HUDEP-2 (cell line): ENCODE data around the gene PKHD1.
"Not testable (repeated sequence)": the region's sequence is repeated elsewhere in the genome, so short reads cannot be mapped to it uniquely, and the experiment has no call there.

ENCODE experiments used
- DNase-seq, 76 experiments: peaks; one replicate each; lab custom pipeline; 2025; ENCODE audit not compliant: unreplicated experiment in 76 of 76; lab: John Stamatoyannopoulos, UW

Gene PKHD1

GRCh38 chr6:52000064-52000463 is 87.3 kb downstream of the PKHD1 start:
- no peak for DNase-seq

DNA sequence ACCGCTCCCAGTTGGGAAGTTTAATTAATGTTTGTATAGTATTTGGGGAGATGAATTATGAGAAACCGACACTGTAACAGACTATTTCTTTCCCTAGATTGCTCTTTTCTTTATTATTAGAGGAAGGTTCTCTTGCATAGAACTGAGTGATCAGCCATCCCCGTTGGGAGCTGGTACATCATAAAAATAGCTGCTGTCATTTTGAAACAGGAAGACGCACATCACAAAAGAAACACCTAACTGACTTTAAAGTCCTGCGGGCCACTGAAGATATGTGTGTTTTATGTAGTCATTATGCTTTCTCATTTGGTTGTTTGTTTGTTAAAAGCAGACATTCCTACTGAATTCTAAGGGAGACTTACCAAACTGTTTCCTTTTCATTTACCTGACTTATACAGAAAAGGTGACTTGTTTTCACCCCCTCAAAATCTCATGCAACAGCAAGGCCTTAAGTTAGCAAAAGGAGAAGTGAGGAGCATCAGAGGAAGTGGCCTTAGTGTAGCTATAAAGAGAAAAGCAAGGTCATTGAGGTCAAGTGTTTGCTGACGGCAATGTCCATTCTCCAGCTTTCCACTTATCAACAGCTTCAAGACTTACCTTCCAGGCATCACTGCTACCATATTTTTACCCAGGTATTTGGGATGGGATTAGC is 91.0 kb downstream of the PKHD1 start:
- no peak for DNase-seq

- DNase-seq, result no peak
These were observed 92.1 kb downstream of the PKHD1 start for GRCh38 chr6:51995214-51995755.

DNA sequence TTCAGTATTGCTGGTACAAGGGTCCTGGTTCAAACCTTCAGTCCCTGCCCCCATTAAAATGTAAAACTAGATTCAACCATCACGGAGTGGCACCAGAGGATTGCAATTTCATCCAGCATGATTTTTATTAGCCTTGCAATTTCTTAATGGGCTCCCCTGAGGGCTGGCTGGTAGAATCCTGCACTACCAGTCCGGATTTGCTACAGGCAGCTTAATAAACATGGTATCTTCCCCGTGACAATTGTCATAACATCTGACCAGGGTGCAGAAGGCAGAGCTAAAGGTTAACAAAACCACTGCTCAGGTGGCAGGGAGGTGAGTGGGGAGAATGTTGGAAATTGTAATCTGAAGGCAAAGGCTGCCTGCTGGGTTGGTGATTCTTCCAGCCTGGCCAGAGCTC is 94.5 kb downstream of the PKHD1 start:
- DNase-seq, result no peak

DNA sequence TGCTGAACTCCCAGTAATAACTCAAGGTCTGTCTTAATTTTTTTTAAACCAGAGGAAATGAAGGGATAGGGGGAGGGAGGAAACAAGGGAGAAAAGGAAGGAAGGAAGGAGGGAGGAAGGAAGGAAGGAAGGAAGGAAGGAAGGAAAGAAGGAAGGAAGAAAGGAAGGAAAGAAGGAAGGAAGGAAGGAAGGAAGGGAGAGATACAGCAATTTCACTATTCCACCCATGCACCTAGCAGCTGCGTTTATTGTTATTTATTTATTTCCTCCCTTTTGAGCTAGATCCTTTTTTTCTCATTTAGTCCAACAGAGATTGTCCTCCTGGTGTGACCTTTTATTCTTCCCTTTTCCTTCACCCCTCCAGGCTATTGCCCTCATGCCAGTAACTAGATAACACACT is 97.6 kb downstream of the PKHD1 start:
- DNase-seq, result no peak

GRCh38 chr6:51986864-51987263 is 100.5 kb downstream of the PKHD1 start:
- DNase-seq, result no peak

DNA sequence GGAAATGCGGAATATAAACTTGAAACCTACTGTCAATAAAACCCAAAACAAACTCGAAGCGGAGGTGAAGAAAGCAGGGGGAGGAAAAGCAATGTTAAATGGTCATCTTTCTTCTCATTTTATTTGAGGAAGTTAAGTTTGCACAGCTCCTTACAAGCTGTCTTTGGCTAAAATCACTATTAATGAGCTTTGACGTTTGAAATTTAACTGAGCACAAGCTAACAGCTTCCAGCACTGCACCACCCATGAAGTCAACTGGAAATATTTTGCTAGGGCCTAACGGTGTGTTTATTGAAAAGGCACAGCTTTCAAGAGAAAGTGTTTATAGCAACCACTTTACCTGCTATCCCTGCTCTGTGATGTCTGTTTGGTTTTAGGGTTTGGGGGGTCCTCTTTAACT is 103.8 kb downstream of the PKHD1 start:
- peak in 1 of 76 experiments; percentile 2 for DNase-seq

GRCh38 chr6:51982695-51983094 is 104.7 kb downstream of the PKHD1 start:
- not testable (repeated sequence) for DNase-seq

DNA sequence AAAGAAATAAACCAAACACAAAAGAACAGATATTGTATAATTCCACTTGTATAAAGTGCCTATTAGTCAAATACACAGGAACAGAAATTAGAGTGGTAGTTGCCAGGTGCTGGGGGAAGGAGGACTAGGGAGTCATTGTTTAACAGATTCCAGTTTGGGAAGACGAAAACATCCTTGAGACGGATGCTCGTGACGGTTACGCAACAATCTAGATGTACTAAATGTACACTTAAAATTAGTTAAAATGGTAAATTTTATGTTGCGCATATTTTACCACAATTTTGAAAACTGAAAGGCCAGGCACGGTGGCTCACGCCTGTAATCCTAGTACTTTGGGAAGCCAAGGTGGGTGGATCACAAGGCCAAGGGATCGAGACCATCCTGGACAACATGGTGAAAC is 111.0 kb downstream of the PKHD1 start:
- DNase-seq, result no peak

DNA sequence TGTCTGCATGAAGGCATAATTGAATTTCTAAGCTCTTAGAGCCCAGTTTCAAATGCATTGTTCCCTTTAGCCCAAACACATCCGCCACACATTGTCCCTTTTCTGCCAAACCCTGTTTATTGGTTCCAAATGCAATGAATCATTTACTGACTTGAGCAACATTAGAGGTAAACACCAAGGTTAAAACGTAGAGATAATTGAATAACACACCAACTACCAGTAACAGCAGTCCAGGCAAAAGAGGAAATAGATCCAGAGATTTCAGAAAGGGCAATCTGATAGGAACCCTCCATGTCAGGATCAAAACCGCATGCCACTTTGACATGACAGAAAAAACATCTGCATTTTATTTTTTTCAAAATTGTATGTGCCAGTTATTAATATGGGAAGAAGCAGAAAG is 114.8 kb downstream of the PKHD1 start:
- no peak for DNase-seq

- no peak for DNase-seq
These were observed 119.1 kb downstream of the PKHD1 start for GRCh38 chr6:51968265-51968664.

DNA sequence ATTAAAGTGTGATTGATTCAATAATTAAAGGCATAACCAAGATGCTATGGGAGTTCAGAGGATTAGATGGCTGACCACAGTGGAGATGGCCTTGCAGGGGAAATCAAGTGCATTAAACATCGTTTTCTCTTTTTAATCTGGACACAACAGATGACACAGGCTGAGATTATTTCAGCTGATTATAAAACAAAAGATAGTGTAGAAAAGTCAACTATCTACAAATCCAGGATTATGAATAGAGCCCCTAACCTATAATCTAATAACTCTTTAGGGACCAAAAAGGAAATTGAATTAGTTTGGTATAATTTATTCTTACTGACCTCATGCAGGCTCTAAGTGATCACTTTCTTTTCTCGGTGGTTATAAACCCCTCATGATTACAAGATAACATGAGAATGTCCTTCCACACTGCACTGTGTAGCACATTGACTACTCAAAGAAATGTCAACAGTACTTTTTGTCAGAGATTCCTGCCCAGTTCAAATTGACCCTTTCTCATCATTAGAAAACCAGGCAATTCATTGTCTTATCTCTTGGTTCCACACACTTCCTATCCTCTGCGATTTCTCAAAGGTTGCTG is 122.1 kb downstream of the PKHD1 start:
- DNase-seq, result no peak

DNA sequence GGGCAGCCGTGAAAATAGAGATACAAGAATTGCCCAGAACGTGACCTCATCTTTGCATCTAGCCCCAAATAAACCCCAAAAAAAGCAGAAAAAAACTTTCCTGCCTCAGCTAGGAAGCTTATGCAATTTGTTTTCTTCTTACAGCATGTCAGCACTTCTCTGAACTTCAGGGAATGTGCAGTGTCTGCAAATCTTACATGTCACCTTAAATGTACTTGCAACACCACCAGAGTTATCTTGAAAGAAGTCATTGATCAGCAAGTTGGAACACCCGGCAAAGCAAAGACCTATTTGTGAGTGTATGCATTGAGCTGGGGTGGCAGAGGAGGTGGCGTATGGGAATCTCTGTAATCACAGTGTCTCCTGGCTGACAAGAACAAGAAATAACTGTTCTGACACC is 123.4 kb downstream of the PKHD1 start:
- no peak for DNase-seq

DNA sequence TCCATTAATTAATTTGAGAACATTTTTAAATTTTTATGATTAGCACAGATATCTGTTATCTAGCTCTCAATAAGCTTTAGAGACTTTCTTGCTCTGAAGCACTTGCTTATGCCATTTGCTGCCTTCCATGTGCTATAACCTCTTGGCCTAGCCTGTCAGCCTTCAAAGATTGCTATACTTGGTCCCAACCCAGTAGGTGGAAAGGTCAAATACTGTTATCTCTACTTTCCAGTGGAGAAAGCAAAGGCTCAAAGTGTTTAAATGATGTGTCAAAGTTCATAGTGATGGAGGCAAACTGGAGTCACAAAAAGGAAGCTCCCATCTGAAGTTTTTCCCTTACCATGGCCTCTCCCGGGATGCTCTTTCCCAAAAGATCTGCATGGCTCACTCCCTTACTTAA is 125.1 kb downstream of the PKHD1 start:
- DNase-seq, result no peak

GRCh38 chr6:51960419-51960818 is 127.0 kb downstream of the PKHD1 start:
- no peak for DNase-seq

GRCh38 chr6:51959744-51960383 is 127.5 kb downstream of the PKHD1 start:
- peak in 58 of 76 experiments; percentile 5 to 77 (median 42) for DNase-seq

GRCh38 chr6:51954681-51955080 is 132.7 kb downstream of the PKHD1 start:
- no peak for DNase-seq

DNA sequence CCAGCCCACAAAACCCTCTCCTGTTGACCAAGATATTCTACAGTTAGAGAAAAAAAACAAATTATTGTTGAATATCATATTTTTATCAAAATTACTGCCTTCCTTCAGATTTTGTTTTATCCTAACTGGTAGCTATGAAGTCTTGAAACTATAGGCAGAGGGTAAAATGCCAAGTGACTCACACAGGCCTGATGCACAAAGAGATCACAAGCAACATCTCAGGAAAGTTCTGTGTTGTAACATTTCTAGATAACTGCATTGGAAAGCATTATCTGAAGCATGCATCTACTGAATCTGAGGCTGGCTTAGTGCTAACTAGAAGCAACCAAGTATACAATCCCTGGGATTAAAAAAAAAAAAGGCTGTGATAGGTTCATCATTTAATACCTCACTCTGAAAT is 134.2 kb downstream of the PKHD1 start:
- no peak for DNase-seq

GRCh38 chr6:51951924-51952323 is 135.5 kb downstream of the PKHD1 start:
- DNase-seq, result no peak

GRCh38 chr6:51949526-51949925 is 137.9 kb downstream of the PKHD1 start:
- no peak for DNase-seq

- not testable (repeated sequence) for DNase-seq
These were observed 147.7 kb downstream of the PKHD1 start for GRCh38 chr6:51939695-51940094.
